Stomach (tissue), 9 donors: ENCODE measurements around the gene SART1. TPM values are rescaled to one million over a fixed set of nuclear protein-coding genes. Genes with fewer than 3 reads are reported as not detected.
A peak's percentile ranks its signal among the peaks of the same experiment; 100 is the strongest.

Source experiments
- DNase-seq, 2 donors: peaks; one replicate each; pipeline versions ENCODE4 v3.0.0 to v3.0.0-alpha.2; 2013 to 2019
- H3K27ac ChIP-seq, 5 donors: fragments of 200-600 bp in 4 of 5; sonication (generic) in 4 of 5; one replicate each; pipeline ENCODE4 v1.5.1; 2013 to 2019; ENCODE audit warnings: mild to moderate bottlenecking in 1 of 5, moderate library complexity in 1 of 5
- H3K27me3 ChIP-seq, 3 donors: fragments of 200-600 bp; sonication (generic); one replicate each; pipeline ENCODE4 v1.5.1; 2017 to 2019; ENCODE audit warnings: mixed run types in 1 of 3
- H3K36me3 ChIP-seq, 4 donors: fragments of 200-600 bp; sonication (generic); 1 replicate in 3 of 4; 2 replicates in 1 of 4; pipeline ENCODE4 v1.5.1; 2016 to 2019
- H3K4me1 ChIP-seq, 4 donors: fragments of 200-600 bp; sonication (generic); one replicate each; pipeline ENCODE4 v1.5.1; 2016 to 2019
- H3K4me3 ChIP-seq, 4 donors: fragments of 200-600 bp; sonication (generic) in 3 of 4; one replicate each; pipeline ENCODE4 v1.5.1; 2016 to 2019; ENCODE audit warnings: mild to moderate bottlenecking in 1 of 4
- H3K9me3 ChIP-seq, 4 donors: fragments of 200-600 bp; sonication (generic); one replicate each; pipeline ENCODE4 v1.5.1; 2016 to 2019
- EP300 ChIP-seq: sonication (generic); formaldehyde crosslinking; IDR thresholded peaks from one replicate; pipeline ENCODE4 v1.6.1; 2017; ENCODE audit warnings: antibody characterized with exemption
- POLR2A ChIP-seq, 4 donors: fragments of 450-650 bp; IDR thresholded peaks; one replicate each; pipeline ENCODE4 v1.6.1; 2016; ENCODE audit warnings: antibody characterized with exemption in 4 of 4, control low read depth in 2 of 4, mild to moderate bottlenecking in 1 of 4, moderate library complexity in 1 of 4
- POLR2AphosphoS5 ChIP-seq, 3 donors: sonication (generic); formaldehyde crosslinking; IDR thresholded peaks; one replicate each; pipeline ENCODE4 v1.6.1; 2016; ENCODE audit warnings: antibody characterized with exemption in 3 of 3
- WGBS, 5 donors: extraction: QIAGEN DNeasy Blood & Tissue Kit in 3 of 5; methylation state at CpG; one replicate each; pipeline versions ENCODE4 v1.1.5 to v1.1.7; 2013 to 2018; 5-methylcytosine and 5-hydroxymethylcytosine counted together
- intact Hi-C: fragments of 100-400 bp; cut with DNase I; formaldehyde crosslinking; loops from one replicate; pipeline ENCODE4 v1.15.1; 2023; ENCODE audit warnings: low total_unique reads
- polyA plus RNA-seq, 3 donors: library from polyadenylated mRNA; stranded (reverse); fragments of 200-250 nt; gene quantifications; one replicate each; pipeline ENCODE4 v1.2.3, GENCODE V29; 2013
- total RNA-seq, 5 donors: library from RNA; depleted of rRNA; stranded (reverse); fragments of >200 nt; gene quantifications; one replicate each; pipeline versions ENCODE4 v1.1.0 to v1.2.3, GENCODE V29; 2014 to 2016
- TF ChIP-seq, protein P1 (sequence below), 7 experiments: fragments of 450-650 bp in 4 of 7; fragments of 200-600 bp in 3 of 7; sonication (generic) in 3 of 7; IDR thresholded peaks; one replicate each; pipeline ENCODE4 v1.5.1; 2016 to 2019; ENCODE audit warnings: antibody characterized with exemption in 7 of 7, control low read depth in 2 of 7, mild to moderate bottlenecking in 1 of 7
- donor health status: healthy with polysubstance abuse.
- donor health status: Bipolar disorder and iron deficiency.
- donor health status: healthy.

The SART1 gene
- total and polyA plus RNA-seq, 8 donors, result 26.1 to 278 (median 82.5) TPM

- H3K4me3 ChIP-seq, result peak overlapping the region in 3 of 4 donors; percentile 94 to 98 (median 96)
- H3K27me3 ChIP-seq, result no peaks in the 10 kb centered on the region
Measured at GRCh38 chr11:65921033-65921555, 40.4 kb upstream of the SART1 start.

DNA sequence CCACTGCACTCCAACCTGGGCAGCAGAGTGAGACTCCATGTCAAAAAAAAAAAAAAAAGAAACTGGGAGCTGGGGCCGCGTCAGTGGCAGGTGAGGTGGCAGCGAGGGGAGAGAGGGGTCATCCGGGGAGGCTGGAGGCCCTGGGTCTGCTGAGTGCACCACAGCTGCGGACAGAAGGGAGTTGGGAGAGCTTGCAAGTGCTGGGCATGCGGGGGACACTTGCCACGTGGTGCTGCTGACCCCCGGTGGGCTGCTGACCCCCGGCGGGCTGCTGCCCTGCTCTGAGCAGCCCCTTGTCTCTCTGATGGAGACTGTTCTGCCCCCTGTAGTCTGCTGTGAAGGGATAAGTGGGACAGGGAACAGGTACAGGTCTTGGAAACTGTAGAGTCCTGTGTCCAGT, 39.7 kb upstream of the SART1 start:
- H3K36me3 ChIP-seq, result peaks cover 11 to 47% (median 30%) of the 10 kb centered on the region in 4 donors
- no peaks in the 10 kb centered on the region for H3K9me3 ChIP-seq
- no peak overlapping the region for H3K4me3 ChIP-seq
- DNase-seq, result no peak
- intact Hi-C loops, result no loop called here
- H3K27me3 ChIP-seq, result no peaks in the 10 kb centered on the region
- H3K4me1 ChIP-seq, result peaks cover 24 to 39% (median 31%) of the 10 kb centered on the region in 4 donors
- no peak overlapping the region for H3K27ac ChIP-seq
- TF ChIP-seq EP300, result no peak
- TF ChIP-seq POLR2A (IDR thresholded peaks at IDR 0.05), result no peak
- no peak for TF ChIP-seq POLR2AphosphoS5 (IDR thresholded peaks at IDR 0.05)
- TF ChIP-seq, protein P1, sequence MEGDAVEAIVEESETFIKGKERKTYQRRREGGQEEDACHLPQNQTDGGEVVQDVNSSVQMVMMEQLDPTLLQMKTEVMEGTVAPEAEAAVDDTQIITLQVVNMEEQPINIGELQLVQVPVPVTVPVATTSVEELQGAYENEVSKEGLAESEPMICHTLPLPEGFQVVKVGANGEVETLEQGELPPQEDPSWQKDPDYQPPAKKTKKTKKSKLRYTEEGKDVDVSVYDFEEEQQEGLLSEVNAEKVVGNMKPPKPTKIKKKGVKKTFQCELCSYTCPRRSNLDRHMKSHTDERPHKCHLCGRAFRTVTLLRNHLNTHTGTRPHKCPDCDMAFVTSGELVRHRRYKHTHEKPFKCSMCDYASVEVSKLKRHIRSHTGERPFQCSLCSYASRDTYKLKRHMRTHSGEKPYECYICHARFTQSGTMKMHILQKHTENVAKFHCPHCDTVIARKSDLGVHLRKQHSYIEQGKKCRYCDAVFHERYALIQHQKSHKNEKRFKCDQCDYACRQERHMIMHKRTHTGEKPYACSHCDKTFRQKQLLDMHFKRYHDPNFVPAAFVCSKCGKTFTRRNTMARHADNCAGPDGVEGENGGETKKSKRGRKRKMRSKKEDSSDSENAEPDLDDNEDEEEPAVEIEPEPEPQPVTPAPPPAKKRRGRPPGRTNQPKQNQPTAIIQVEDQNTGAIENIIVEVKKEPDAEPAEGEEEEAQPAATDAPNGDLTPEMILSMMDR (IDR thresholded peaks at IDR 0.05), result no peak
- WGBS, 5 donors, result 89 to 94% (median 94%) methylated on average over 10 of the region's 10 CpGs

More at GRCh38 chr11:65921033-65921555, 40.4 kb upstream of the SART1 start:
- Histone ChIP-seq H3K36me3 (peaks cover 11 to 47% (median 30%) of the 10 kb centered on the region in 4 donors), H3K4me1 (peaks cover 32 to 46% (median 39%) of the 10 kb centered on the region in 4 donors), H3K27ac (peak overlapping the region in 1 of 5 donors; percentile 98), H3K9me3 (no peaks in the 10 kb centered on the region)
- TF ChIP-seq, protein P1 (IDR thresholded peaks at IDR 0.05), result no peak
- TF ChIP-seq EP300 (no peak), POLR2A (IDR thresholded peaks at IDR 0.05) (no peak), POLR2AphosphoS5 (IDR thresholded peaks at IDR 0.05) (no peak)
- no peak for DNase-seq
- WGBS, 5 donors, result 80 to 84% (median 81%) methylated on average over 9 to 12 of the region's 12 CpGs
- intact Hi-C loops, result no loop called here

- no peaks in the 10 kb centered on the region for H3K27me3 ChIP-seq
- H3K36me3 ChIP-seq, result peaks cover 11 to 42% (median 30%) of the 10 kb centered on the region in 4 donors
- no peaks in the 10 kb centered on the region for H3K9me3 ChIP-seq
- intact Hi-C loops, result no loop called here
- peaks cover 18 to 32% (median 26%) of the 10 kb centered on the region in 4 donors for H3K4me1 ChIP-seq
- no peak for DNase-seq
- H3K27ac ChIP-seq, result no peak overlapping the region
- 61 to 100% (median 83%) methylated on average over 2 to 3 of the region's 3 CpGs for WGBS, 5 donors
- TF ChIP-seq POLR2A (IDR thresholded peaks at IDR 0.05) (no peak), EP300 (no peak), POLR2AphosphoS5 (IDR thresholded peaks at IDR 0.05) (no peak)
- TF ChIP-seq, protein P1 (IDR thresholded peaks at IDR 0.05), result no peak
- H3K4me3 ChIP-seq, result no peak overlapping the region
Measured at GRCh38 chr11:65922565-65922964, 39.0 kb upstream of the SART1 start.

- H3K4me1 ChIP-seq, result peaks cover 7 to 19% (median 10%) of the 10 kb centered on the region in 4 donors
- no peak for DNase-seq
- intact Hi-C loops, result no loop called here
- H3K4me3 ChIP-seq, result no peak overlapping the region
- 26 to 60% (median 41%) methylated on average over 2 of the region's 2 CpGs for WGBS, 5 donors
- TF ChIP-seq POLR2AphosphoS5 (IDR thresholded peaks at IDR 0.05) (no peak), POLR2A (IDR thresholded peaks at IDR 0.05) (no peak), EP300 (no peak)
- TF ChIP-seq, protein P1 (IDR thresholded peaks at IDR 0.05), result no peak
- H3K27me3 ChIP-seq, result no peaks in the 10 kb centered on the region
- H3K9me3 ChIP-seq, result no peaks in the 10 kb centered on the region
- peaks cover 11 to 41% (median 30%) of the 10 kb centered on the region in 4 donors for H3K36me3 ChIP-seq
- H3K27ac ChIP-seq, result no peak overlapping the region
Measured at GRCh38 chr11:65925397-65925796, 36.1 kb upstream of the SART1 start.
